ENCODE measurements around the gene TLE2. TPM values are rescaled to one million over a fixed set of nuclear protein-coding genes. Genes with fewer than 3 reads are reported as not detected.
A peak's percentile ranks its signal among the peaks of the same experiment; 100 is the strongest.

TLE2 gene
- total RNA-seq, 1 experiment from 2014 or later, result 3.0 TPM

- intact Hi-C loops (cut with micrococcal nuclease), result no loop called here
- ChIA-PET CTCF (interaction anchor here (0.6 to 1.2 kb wide), 3 partner anchors 13 to 343 kb away, joined by 3 to 5 read pairs (median 3); no protein-coding TSS in a partner anchor), POLR2A (interaction anchor here (1.5 to 5.7 kb wide), 3 partner anchors 21 to 106 kb away, joined by 3 to 56 read pairs (median 38); partner anchors contain the start of gene TLE6)
- H3K4me1 Mint-ChIP-seq (ENCODE audit: insufficient read depth, unreplicated experiment), result peaks cover 39% of the 10 kb centered on the region
- peak overlapping the region; percentile 46 for H3K27ac Mint-ChIP-seq (ENCODE audit: low read depth, unreplicated experiment)
- TF ChIP-seq CTCF (IDR thresholded peaks at IDR 0.05; ENCODE audit: unreplicated experiment), result no peak
- no peak overlapping the region for H3K4me3 Mint-ChIP-seq (ENCODE audit: unreplicated experiment)
- no TSS peak for BruUV-seq (replicated peaks)
- H3K36me3 Mint-ChIP-seq (ENCODE audit: insufficient read depth, unreplicated experiment), result peaks cover 61% of the 10 kb centered on the region
- no peak for DNase-seq (ENCODE audit: unreplicated experiment)
- no peaks in the 10 kb centered on the region for H3K9me3 Mint-ChIP-seq (ENCODE audit: unreplicated experiment)
- no peaks in the 10 kb centered on the region for H3K27me3 Mint-ChIP-seq (ENCODE audit: insufficient read depth, unreplicated experiment)
These were observed 29.1 kb upstream of the TLE2 start for GRCh38 chr19:3058009-3058820.

- H3K27ac Mint-ChIP-seq (ENCODE audit: low read depth, unreplicated experiment), result peak overlapping the region; percentile 46
- peaks cover 39% of the 10 kb centered on the region for H3K4me1 Mint-ChIP-seq (ENCODE audit: insufficient read depth, unreplicated experiment)
- no peak for TF ChIP-seq CTCF (IDR thresholded peaks at IDR 0.05; ENCODE audit: unreplicated experiment)
- no peaks in the 10 kb centered on the region for H3K9me3 Mint-ChIP-seq (ENCODE audit: unreplicated experiment)
- DNase-seq (ENCODE audit: unreplicated experiment), result peak; percentile 93
- no peaks in the 10 kb centered on the region for H3K27me3 Mint-ChIP-seq (ENCODE audit: insufficient read depth, unreplicated experiment)
- peak overlapping the region; percentile 65 for H3K4me3 Mint-ChIP-seq (ENCODE audit: unreplicated experiment)
- intact Hi-C loops (cut with micrococcal nuclease), result no loop called here
- CTCF ChIA-PET, result interaction anchor here (1.2 kb wide), 1 partner anchor 105 kb away, joined by 3 read pairs; no protein-coding TSS in a partner anchor
- H3K36me3 Mint-ChIP-seq (ENCODE audit: insufficient read depth, unreplicated experiment), result peaks cover 68% of the 10 kb centered on the region
- POLR2A ChIA-PET, result interaction anchor here (1.5 to 5.7 kb wide), 3 partner anchors 21 to 106 kb away, joined by 3 to 56 read pairs (median 38); partner anchors contain the start of gene TLE6
- BruUV-seq (replicated peaks), result no TSS peak
These were observed 28.2 kb upstream of the TLE2 start for GRCh38 chr19:3057275-3057714.

GRCh38 chr19:3056417-3057088 is 27.5 kb upstream of the TLE2 start:
- BruUV-seq (replicated peaks), result no TSS peak
- TF ChIP-seq CTCF (IDR thresholded peaks at IDR 0.05; ENCODE audit: unreplicated experiment), result no peak
- H3K4me3 Mint-ChIP-seq (ENCODE audit: unreplicated experiment), result peak overlapping the region; percentile 65
- intact Hi-C loops (cut with micrococcal nuclease), result no loop called here
- H3K27ac Mint-ChIP-seq (ENCODE audit: low read depth, unreplicated experiment), result no peak overlapping the region
- no peaks in the 10 kb centered on the region for H3K27me3 Mint-ChIP-seq (ENCODE audit: insufficient read depth, unreplicated experiment)
- peaks cover 69% of the 10 kb centered on the region for H3K36me3 Mint-ChIP-seq (ENCODE audit: insufficient read depth, unreplicated experiment)
- POLR2A ChIA-PET, result interaction anchor here (0.8 to 5.7 kb wide), 5 partner anchors 20 to 128 kb away, joined by 3 to 56 read pairs (median 7); no protein-coding TSS in a partner anchor
- H3K9me3 Mint-ChIP-seq (ENCODE audit: unreplicated experiment), result no peaks in the 10 kb centered on the region
- peak; percentile 31 for DNase-seq (ENCODE audit: unreplicated experiment)
- CTCF ChIA-PET, result no interaction called here
- peaks cover 39% of the 10 kb centered on the region for H3K4me1 Mint-ChIP-seq (ENCODE audit: insufficient read depth, unreplicated experiment)

All from MCF 10A (cell line).